ENCODE results near the gene FBXL17.

The FBXL17 gene

GRCh38 chr5:107835096-107835495 lies 546.8 kb downstream of the FBXL17 start:
- DNase-seq = no peak

GRCh38 chr5:107832746-107833145 lies 549.2 kb downstream of the FBXL17 start:
- no peak for DNase-seq

GRCh38 chr5:107831612-107832395 lies 550.1 kb downstream of the FBXL17 start:
- no peak for DNase-seq

GRCh38 chr5:107830750-107831149 lies 551.1 kb downstream of the FBXL17 start:
- DNase-seq = no peak

- no peak for DNase-seq
Observed at GRCh38 chr5:107826311-107827000, 555.4 kb downstream of the FBXL17 start.

- no peak for DNase-seq
Observed at GRCh38 chr5:107824821-107825220, 557.1 kb downstream of the FBXL17 start.

GRCh38 chr5:107821288-107821687 lies 560.6 kb downstream of the FBXL17 start:
- no peak for DNase-seq

GRCh38 chr5:107820429-107820828 lies 561.5 kb downstream of the FBXL17 start:
- no peak for DNase-seq

GRCh38 chr5:107817951-107818350 lies 563.9 kb downstream of the FBXL17 start:
- DNase-seq = no peak

GRCh38 chr5:107817436-107817835 lies 564.5 kb downstream of the FBXL17 start:
- DNase-seq = no peak

GRCh38 chr5:107815109-107815508 lies 566.8 kb downstream of the FBXL17 start:
- DNase-seq = no peak

- DNase-seq = no peak
Observed at GRCh38 chr5:107814183-107814827, 567.6 kb downstream of the FBXL17 start.

- no peak for DNase-seq
Observed at GRCh38 chr5:107813559-107813958, 568.3 kb downstream of the FBXL17 start.

GRCh38 chr5:107812570-107813141 lies 569.2 kb downstream of the FBXL17 start:
- no peak for DNase-seq

- no peak for DNase-seq
Observed at GRCh38 chr5:107809201-107810034, 572.5 kb downstream of the FBXL17 start.
